Colonic mucosa (tissue), 4 donors: ENCODE data around the gene RPS3. TPM values are rescaled to one million over a fixed set of nuclear protein-coding genes. Genes with fewer than 3 reads are reported as not detected.
A peak's percentile ranks its signal among the peaks of the same experiment; 100 is the strongest.

Experiments
- DNase-seq: peaks from one replicate; pipeline ENCODE4 v3.0.0-alpha.2; 2020
- H3K27ac ChIP-seq: fragments of 200-600 bp; one replicate; pipeline ENCODE4 v1.8.0; 2021
- H3K27me3 ChIP-seq: fragments of 200-600 bp; one replicate; pipeline ENCODE4 v1.8.0; 2021
- H3K36me3 ChIP-seq: fragments of 200-600 bp; one replicate; pipeline ENCODE4 v1.8.0; 2021
- H3K4me1 ChIP-seq: fragments of 200-600 bp; one replicate; pipeline ENCODE4 v1.8.0; 2021; ENCODE audit warnings: mild to moderate bottlenecking
- H3K4me3 ChIP-seq: fragments of 200-600 bp; one replicate; pipeline ENCODE4 v1.8.0; 2021
- H3K9ac ChIP-seq, 2 donors: one replicate each; pipeline ENCODE4 v1.7.0; 2013; ENCODE audit warnings: control low read depth in 2 of 2, low read depth in 2 of 2, low read length in 2 of 2
- H3K9me3 ChIP-seq: fragments of 200-600 bp; one replicate; pipeline ENCODE4 v1.8.0; 2021
- CTCF ChIP-seq: fragments of 200-600 bp; IDR thresholded peaks from one replicate; pipeline ENCODE4 v1.8.0; 2022; ENCODE audit warnings: antibody characterized with exemption, mild to moderate bottlenecking
- intact Hi-C: fragments of 100-400 bp; cut with DNase I; formaldehyde crosslinking; loops from one replicate; pipeline ENCODE4 v1.14.1; 2022
- total RNA-seq, 2 donors: library from RNA; stranded (reverse); fragmentation: NEBNext Ultra II Directional in 1 of 2; extraction: Animal tissue kit (Norgen Biotek cat#: 25700) in 1 of 2; gene quantifications; one replicate each; pipeline ENCODE4 v1.2.1, GENCODE V29; 2021
- donor health status: healthy.
- donor health status: DM: no; HTN: no; CAD: no.
- donor health status: DM: no; HTN: no; CAD: no.

RPS3 gene
- total RNA-seq, 2 donors from 2014 or later = 2,133 to 2,596 TPM

- intact Hi-C loops = loop anchor here (10.0 kb wide), 1 partner anchor 51 kb away; no protein-coding TSS in a partner anchor
- no peak for TF ChIP-seq CTCF
Measured at GRCh38 chr11:75394085-75394840, 5.1 kb upstream of the RPS3 start.

GRCh38 chr11:75398906-75399305 is 412 bp upstream of the RPS3 start:
- intact Hi-C loops = loop anchor here (10.0 kb wide), 1 partner anchor 46 kb away; no protein-coding TSS in a partner anchor
- no peak overlapping the region for H3K4me3 ChIP-seq
- H3K9me3 ChIP-seq = no peaks in the 10 kb centered on the region
- no peak for DNase-seq
- TF ChIP-seq CTCF = no peak
- H3K36me3 ChIP-seq = peaks cover 4% of the 10 kb centered on the region
- H3K27ac ChIP-seq = no peak overlapping the region
- no peaks in the 10 kb centered on the region for H3K27me3 ChIP-seq
- no peak overlapping the region for H3K9ac ChIP-seq
- peaks cover 6% of the 10 kb centered on the region for H3K4me1 ChIP-seq

More at GRCh38 chr11:75394085-75394840, 5.1 kb upstream of the RPS3 start:
- H3K36me3 ChIP-seq = no peaks in the 10 kb centered on the region
- no peak overlapping the region for H3K27ac ChIP-seq
- H3K9ac ChIP-seq = no peak overlapping the region
- no peak for DNase-seq
- no peaks in the 10 kb centered on the region for H3K27me3 ChIP-seq
- H3K4me3 ChIP-seq = no peak overlapping the region
- H3K9me3 ChIP-seq = no peaks in the 10 kb centered on the region
- H3K4me1 ChIP-seq = no peaks in the 10 kb centered on the region

- intact Hi-C loops = no loop called here
- DNase-seq = no peak
- no peak for TF ChIP-seq CTCF
- Histone ChIP-seq H3K27ac (peak overlapping the region; percentile 90), H3K27me3 (no peaks in the 10 kb centered on the region), H3K4me1 (peaks cover 6% of the 10 kb centered on the region), H3K36me3 (peaks cover 16% of the 10 kb centered on the region), H3K4me3 (peak overlapping the region; percentile 68), H3K9ac (peak overlapping the region; percentile 90 to 100), H3K9me3 (no peaks in the 10 kb centered on the region)
Measured at GRCh38 chr11:75400146-75400865, 988 bp downstream of the RPS3 start.

GRCh38 chr11:75402002-75402773 is 2.9 kb downstream of the RPS3 start:
- Histone ChIP-seq H3K36me3 (peaks cover 25% of the 10 kb centered on the region), H3K9me3 (no peaks in the 10 kb centered on the region), H3K9ac (peak overlapping the region in 1 of 2 donors; percentile 3), H3K27ac (no peak overlapping the region), H3K4me1 (peaks cover 6% of the 10 kb centered on the region), H3K4me3 (no peak overlapping the region), H3K27me3 (no peaks in the 10 kb centered on the region)
- DNase-seq = no peak
- intact Hi-C loops = no loop called here
- no peak for TF ChIP-seq CTCF

GRCh38 chr11:75403037-75403436 is 3.7 kb downstream of the RPS3 start:
- intact Hi-C loops = no loop called here
- H3K27ac ChIP-seq = no peak overlapping the region
- H3K9me3 ChIP-seq = no peaks in the 10 kb centered on the region
- no peak for DNase-seq
- TF ChIP-seq CTCF = no peak
- no peaks in the 10 kb centered on the region for H3K27me3 ChIP-seq
- peaks cover 6% of the 10 kb centered on the region for H3K4me1 ChIP-seq
- H3K36me3 ChIP-seq = peaks cover 25% of the 10 kb centered on the region
- H3K4me3 ChIP-seq = no peak overlapping the region
- peak overlapping the region in 1 of 2 donors; percentile 9 for H3K9ac ChIP-seq
